ENCODE measurements around the gene RAB19.
"Not testable (repeated sequence)": the region's sequence is repeated elsewhere in the genome, so short reads cannot be mapped to it uniquely, and the experiment has no call there.

The RAB19 gene

DNA sequence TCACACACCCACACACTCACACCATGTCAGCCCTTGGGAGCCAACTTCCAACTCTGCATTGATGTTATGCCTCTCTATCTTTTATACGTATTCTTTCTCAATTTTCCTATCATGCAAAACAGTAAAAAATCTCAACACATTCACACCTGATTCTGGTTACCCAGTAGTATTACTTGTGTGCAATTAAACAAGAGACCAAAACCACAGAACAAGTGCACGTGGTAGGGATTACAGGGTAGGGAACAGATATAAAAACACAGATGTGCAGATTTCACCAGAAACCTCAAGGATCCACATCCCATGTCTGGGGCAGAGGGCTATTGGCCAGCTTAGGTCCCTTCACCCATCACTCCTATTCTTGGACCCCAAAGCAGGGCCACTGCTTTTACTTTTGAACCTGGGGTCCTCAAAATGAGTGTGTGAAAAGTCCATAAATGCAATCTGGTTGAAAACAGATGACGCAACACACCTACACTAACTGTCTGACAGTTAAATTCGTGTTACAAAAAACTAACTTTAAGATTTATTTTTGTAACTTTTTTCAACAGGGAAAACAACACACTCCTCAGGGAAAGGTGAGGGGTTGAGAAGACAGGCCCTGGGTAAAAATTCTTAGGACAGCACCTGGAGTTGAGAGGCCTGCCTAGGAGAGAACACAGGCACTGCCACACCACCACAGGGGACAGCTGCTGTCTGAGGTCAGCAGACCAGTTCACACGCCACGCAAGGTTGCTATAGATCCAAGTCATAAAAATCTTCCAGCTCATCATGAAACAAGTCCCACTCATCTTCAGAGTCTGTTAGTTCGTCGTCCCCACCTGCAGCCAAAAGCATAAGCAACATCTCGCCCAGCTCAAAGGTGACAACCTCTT, 50.2 kb downstream of the RAB19 start:
- not testable (repeated sequence) for DNase-seq

GRCh38 chr7:140454657-140455015, 50.8 kb downstream of the RAB19 start:
- no peak for DNase-seq

- DNase-seq = no peak
Measured at GRCh38 chr7:140455743-140456142, 51.9 kb downstream of the RAB19 start.

DNA sequence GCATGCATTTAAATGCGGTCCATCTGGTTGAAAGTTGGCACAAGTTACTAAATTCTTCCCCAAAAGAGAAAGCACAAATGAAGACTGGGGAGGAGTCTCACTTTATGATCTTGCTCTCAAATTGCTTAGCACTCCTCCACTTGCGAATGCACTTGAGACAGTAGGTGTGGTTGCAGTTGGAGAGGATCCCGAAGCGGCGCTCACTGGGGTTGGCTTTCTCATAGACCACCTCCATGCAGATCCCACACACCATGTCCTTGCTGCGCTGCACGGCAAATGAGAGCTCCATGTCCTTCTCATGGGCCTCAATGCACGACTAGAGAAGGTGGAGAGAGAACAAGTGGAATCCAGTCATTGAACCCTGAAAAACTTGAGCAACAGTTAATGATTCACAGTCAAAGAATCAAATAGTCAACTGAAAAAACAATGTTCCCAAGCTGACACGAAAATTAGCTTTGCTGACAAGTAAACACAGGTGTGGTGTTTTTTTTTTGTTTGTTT, 52.7 kb downstream of the RAB19 start:
- DNase-seq = no peak

DNA sequence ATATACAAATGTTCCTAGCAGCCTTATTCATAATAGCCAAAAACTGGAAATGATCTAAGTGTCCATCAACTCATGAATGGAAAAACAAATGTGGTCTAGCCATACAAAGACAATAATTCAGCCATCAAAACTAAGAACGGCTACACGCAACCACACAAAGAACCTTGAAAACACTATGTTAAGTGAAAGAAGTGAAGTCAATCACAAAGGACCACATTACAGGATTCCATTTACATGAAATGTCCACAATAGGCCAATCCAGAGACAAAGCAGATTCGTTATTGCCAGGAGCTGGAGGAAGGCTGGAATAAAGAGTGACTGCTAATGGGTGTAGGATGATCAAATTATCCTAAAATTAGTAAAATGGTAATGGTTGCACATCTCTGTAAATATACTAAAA, 54.3 kb downstream of the RAB19 start:
- DNase-seq = no peak

DNA sequence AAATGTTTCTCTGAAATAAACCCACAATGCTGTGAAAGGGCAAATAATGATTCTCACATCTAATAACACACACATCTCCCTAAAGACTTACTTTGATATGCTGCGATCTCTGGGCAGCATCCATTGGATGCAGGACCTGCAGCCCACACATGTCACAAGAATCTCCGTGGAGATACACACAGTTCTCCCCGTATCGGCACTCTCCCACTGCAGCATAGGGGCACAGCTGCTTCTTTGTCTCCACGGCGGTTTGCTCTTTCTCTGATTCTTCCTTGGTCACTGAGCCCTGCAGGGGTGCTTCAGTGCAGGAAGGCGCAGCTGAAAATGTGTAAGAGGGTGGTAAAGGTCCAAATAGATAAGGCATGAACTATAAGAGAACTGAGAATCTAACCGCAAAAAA, 55.1 kb downstream of the RAB19 start:
- no peak for DNase-seq

GRCh38 chr7:140463111-140463510, 59.3 kb downstream of the RAB19 start:
- no peak for DNase-seq

DNA sequence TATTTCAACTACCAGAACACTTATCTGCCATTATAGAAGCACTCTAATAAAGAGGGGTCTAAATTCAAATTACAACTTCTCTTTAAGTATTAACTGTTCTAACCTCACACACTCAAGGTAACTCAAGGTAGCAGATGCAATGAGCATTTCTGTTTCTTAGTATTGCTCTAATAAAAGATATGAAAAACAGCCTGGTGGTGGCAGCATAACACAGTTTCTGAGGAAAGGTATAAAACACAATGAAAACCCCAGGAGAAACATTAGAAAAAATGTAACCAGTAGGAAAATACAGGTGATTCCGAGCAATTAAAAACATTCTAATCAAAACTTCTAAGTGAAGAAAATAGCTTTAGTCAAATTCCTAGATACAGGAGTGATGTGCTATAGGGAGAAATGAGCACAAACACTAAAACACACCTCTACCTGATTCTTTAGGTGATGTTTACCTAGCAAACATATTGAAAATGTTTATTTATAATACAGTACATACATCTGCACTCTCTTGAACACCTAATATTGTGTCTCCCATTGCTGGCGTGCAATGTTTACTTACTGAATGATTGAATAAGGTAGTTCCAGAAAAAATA, 72.0 kb downstream of the RAB19 start:
- DNase-seq = peak; percentile 39 to 56

DNA sequence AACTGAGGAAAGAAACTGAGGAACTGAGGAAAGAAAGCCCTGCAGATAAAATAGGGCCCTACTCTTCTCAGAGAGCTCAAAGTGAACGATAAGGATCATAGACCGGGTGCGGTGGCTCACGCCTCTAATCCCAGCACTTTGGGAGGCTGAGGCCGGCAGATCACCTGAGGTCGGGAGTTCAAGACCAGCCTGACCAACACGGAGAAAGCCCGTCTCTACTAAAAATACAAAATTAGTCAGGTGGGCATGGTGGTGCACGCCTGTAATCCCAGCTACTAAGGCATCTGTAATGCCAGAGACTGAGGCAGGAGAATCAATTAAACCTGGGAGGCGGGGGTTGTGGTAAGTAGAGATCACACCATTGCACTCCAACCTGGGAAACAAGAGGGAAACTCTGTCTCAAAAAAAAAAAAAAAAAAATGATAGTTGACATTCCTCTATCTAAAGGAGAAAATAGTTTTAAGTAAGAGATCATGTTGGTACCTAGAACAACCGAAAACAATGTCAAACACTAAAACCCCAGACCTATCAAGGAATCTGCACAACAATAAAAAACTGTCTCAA, 72.9 kb downstream of the RAB19 start:
- DNase-seq = no peak
